HG02610 (cell line): ENCODE results near the gene CYYR1.

Experiments used
- ATAC-seq: cut with Tn5 transposase; IDR thresholded peaks from one replicate; pipeline ENCODE4 v1.9.1; 2021; ENCODE audit warnings: mild to moderate bottlenecking, moderate library complexity; ENCODE audit not compliant: unreplicated experiment

Gene CYYR1

GRCh38 chr21:26443291-26443690 is 129.8 kb downstream of the CYYR1 start:
- ATAC-seq, result no peak

GRCh38 chr21:26441149-26441548 is 131.9 kb downstream of the CYYR1 start:
- ATAC-seq, result no peak

- no peak for ATAC-seq
Observed at GRCh38 chr21:26438976-26439375, 134.1 kb downstream of the CYYR1 start.

GRCh38 chr21:26437326-26438009 is 135.6 kb downstream of the CYYR1 start:
- no peak for ATAC-seq

- ATAC-seq, result no peak
Observed at GRCh38 chr21:26433386-26433785, 139.7 kb downstream of the CYYR1 start.

- no peak for ATAC-seq
Observed at GRCh38 chr21:26432410-26432809, 140.7 kb downstream of the CYYR1 start.

- ATAC-seq, result peak; percentile 78
Observed at GRCh38 chr21:26425576-26425975, 147.5 kb downstream of the CYYR1 start.

- ATAC-seq, result no peak
Observed at GRCh38 chr21:26423511-26423910, 149.6 kb downstream of the CYYR1 start.

- ATAC-seq, result no peak
Observed at GRCh38 chr21:26422706-26423105, 150.4 kb downstream of the CYYR1 start.

- no peak for ATAC-seq
Observed at GRCh38 chr21:26422138-26422537, 150.9 kb downstream of the CYYR1 start.

- no peak for ATAC-seq
Observed at GRCh38 chr21:26421724-26422123, 151.4 kb downstream of the CYYR1 start.
